ENCODE data around the gene SLC17A5. TPM values are rescaled to one million over a fixed set of nuclear protein-coding genes. Genes with fewer than 3 reads are reported as not detected.

The SLC17A5 gene
- total and polyA plus RNA-seq, 10 of the 15 experiments (the other 5 are each of a cell fraction or from before 2014, with no cell fraction given), result 2.3 to 7.2 (median 5.0) TPM

GRCh38 chr6:73585566-73586415, 68.0 kb downstream of the SLC17A5 start (continued):
- TF ChIP-seq ZNF687 (IDR thresholded peaks at IDR 0.05), result peak; percentile 45; the same call in 1 of the 2 replicates
- 0 out of 2 replicates have a peak, but pooled peaks have one; percentile 17 for TF ChIP-seq SPI1 (IDR thresholded peaks at IDR 0.05; ENCODE audit: borderline replicate concordance, insufficient read depth, low read depth, low read length)
- no peak for TF ChIP-seq POLR2A (IDR thresholded peaks at IDR 0.05; ENCODE audit: low read depth, low read length)
- TF ChIP-seq CUX1 (IDR thresholded peaks at IDR 0.05; ENCODE audit: insufficient replicate concordance, low read depth, low read length), result no peak
- no peak for TF ChIP-seq SREBF2 (IDR thresholded peaks at IDR 0.05; ENCODE audit: low read length)
- no peak for TF ChIP-seq EGR1 (IDR thresholded peaks at IDR 0.05; ENCODE audit: borderline replicate concordance in 1 of 2, low read depth in 2 of 2, low read length in 2 of 2)
- TF ChIP-seq SMAD5 (IDR thresholded peaks at IDR 0.05; ENCODE audit: low read depth), result no peak
- no peak for TF ChIP-seq SUZ12 (IDR thresholded peaks at IDR 0.05; ENCODE audit: unreplicated experiment)
- no peak for TF ChIP-seq E2F4 (IDR thresholded peaks at IDR 0.05; ENCODE audit: low read depth, low read length)
- TF ChIP-seq IRF4 (IDR thresholded peaks at IDR 0.05; ENCODE audit: low read depth, low read length), result no peak
- no peak for TF ChIP-seq RAD51 (IDR thresholded peaks at IDR 0.05)
- TF ChIP-seq ZNF207 (IDR thresholded peaks at IDR 0.05; ENCODE audit: borderline replicate concordance), result no peak
- no peak for TF ChIP-seq TCF7 (IDR thresholded peaks at IDR 0.05; ENCODE audit: borderline replicate concordance)
- no peak for TF ChIP-seq PBX3 (IDR thresholded peaks at IDR 0.05; ENCODE audit: insufficient replicate concordance, low read depth, low read length)
- no peak for TF ChIP-seq SRF (IDR thresholded peaks at IDR 0.05; ENCODE audit: low read depth in 2 of 2, low read length in 2 of 2)
